Heart right ventricle (tissue), 16 donors: ENCODE results near the gene SLC13A4. TPM values are rescaled to one million over a fixed set of nuclear protein-coding genes. Genes with fewer than 3 reads are reported as not detected.

ENCODE experiments used
- ATAC-seq, 8 donors: fragments of 200-7000 bp; cut with Tn5 transposase; one replicate each; pipeline ENCODE4 v1.9.1; 2020; ENCODE audit warnings: mild to moderate bottlenecking in 8 of 8, moderate library complexity in 8 of 8, moderate number of reproducible peaks in 1 of 8
- DNase-seq, 2 donors: peaks; one replicate each; pipeline ENCODE4 v3.0.0-alpha.2; 2020
- H3K27ac ChIP-seq, 10 donors: fragments of 200-600 bp; sonication (generic) in 2 of 10; one replicate each; pipeline versions ENCODE4 v1.5.0 to v1.8.0; 2020 to 2022; ENCODE audit warnings: mild to moderate bottlenecking in 3 of 10
- H3K27me3 ChIP-seq, 7 donors: fragments of 200-600 bp; one replicate each; pipeline ENCODE4 v1.8.0; 2021 to 2022; ENCODE audit warnings: mild to moderate bottlenecking in 2 of 7
- H3K36me3 ChIP-seq, 9 donors: fragments of 200-600 bp; sonication (generic) in 1 of 9; one replicate each; pipeline versions ENCODE4 v1.5.0 to v1.8.0; 2020 to 2022; ENCODE audit warnings: mild to moderate bottlenecking in 2 of 9
- H3K4me1 ChIP-seq, 9 donors: fragments of 200-600 bp; sonication (generic) in 1 of 9; one replicate each; pipeline versions ENCODE4 v1.5.0 to v1.8.0; 2020 to 2022; ENCODE audit warnings: mild to moderate bottlenecking in 4 of 9
- H3K4me3 ChIP-seq, 10 donors: fragments of 200-600 bp; sonication (generic) in 2 of 10; one replicate each; pipeline versions ENCODE4 v1.5.0 to v1.8.0; 2020 to 2022; ENCODE audit warnings: mild to moderate bottlenecking in 7 of 10, moderate library complexity in 2 of 10
- H3K9me3 ChIP-seq, 11 donors: fragments of 200-600 bp in 10 of 11; sonication (generic) in 2 of 11; one replicate each; pipeline versions ENCODE4 v1.5.0 to v1.8.0; 2013 to 2022; ENCODE audit warnings: mild to moderate bottlenecking in 2 of 11, control low read depth in 1 of 11, moderate library complexity in 1 of 11
- WGBS, 2 donors: extraction: QIAGEN DNeasy Blood & Tissue Kit; methylation state at CpG; one replicate each; pipeline ENCODE4 v1.1.7; 2013; ENCODE audit warnings: inconsistent platforms in 1 of 2; 5-methylcytosine and 5-hydroxymethylcytosine counted together
- intact Hi-C, 10 donors: fragments of 100-400 bp; cut with DNase I; formaldehyde crosslinking; loops; one replicate each; pipeline versions ENCODE4 v1.11.1 to v1.14.2; 2022
- polyA plus RNA-seq, 2 donors: library from polyadenylated mRNA; stranded (reverse); fragments of 200-250 nt; gene quantifications; one replicate each; pipeline ENCODE4 v1.2.3, GENCODE V29; 2013
- total RNA-seq, 10 donors: library from RNA; stranded (reverse); fragmentation: NEBNext Ultra II Directional in 3 of 10; extraction: Animal tissue kit (Norgen Biotek cat#: 25700) in 3 of 10; gene quantifications; one replicate each; pipeline versions ENCODE4 v1.2.1 to v1.2.4, GENCODE V29; 2021 to 2023
- TF ChIP-seq, protein P1 (sequence below), 9 donors: fragments of 200-600 bp; sonication (generic) in 2 of 9; IDR thresholded peaks; one replicate each; pipeline versions ENCODE4 v1.5.0 to v1.8.0; 2021 to 2022; ENCODE audit warnings: antibody characterized with exemption in 9 of 9, mild to moderate bottlenecking in 5 of 9, moderate library complexity in 1 of 9
- donor health status: Arrhythmogenic right ventricular cardiomyopathy.
- donor health status: ischemic (EF 13 %, LVEDD 7.1; RV severe dilation, severe dysfunction).
- donor health status: healthy with polysubstance abuse.
- donor health status: DM: no; HTN: yes; CAD: no.
- donor health status: DM: no; HTN: no; CAD: no.
- donor health status: ischemic (EF 25% LVEDD 6.9; RV normal size, moderate dysfunction).
- donor health status: ischemic (EF 25% LVEDD 5.7; RV mildly dilated, moderate dysfunction).
- donor health status: healthy.
- donor health status: DM: yes; HTN: yes; CAD: no.
- donor health status: Ischemic cardiomyopathy.
- donor health status: ischemic (EF 35%, LVEDD 5.7; RV mildly dilated, moderate dysfunction).
- donor health status: nonischemic (EF 11% LVEDD 7.7; RV severe dilation, severe dysfunction).
- donor health status: DM: yes; HTN: yes; CAD: no.
- donor health status: PGD.
- donor health status: ischemic (EF 29% LVEDD 5.4; RV normal size, mild dysfunction).
- donor health status: nonischemic (EF 23%, LVEDD 6.1; RV moderate dilation, normal function).

Gene SLC13A4
- total and polyA plus RNA-seq, 12 donors, result 0.08 to 2.8 (median 0.56) TPM; not detected in 2

DNA sequence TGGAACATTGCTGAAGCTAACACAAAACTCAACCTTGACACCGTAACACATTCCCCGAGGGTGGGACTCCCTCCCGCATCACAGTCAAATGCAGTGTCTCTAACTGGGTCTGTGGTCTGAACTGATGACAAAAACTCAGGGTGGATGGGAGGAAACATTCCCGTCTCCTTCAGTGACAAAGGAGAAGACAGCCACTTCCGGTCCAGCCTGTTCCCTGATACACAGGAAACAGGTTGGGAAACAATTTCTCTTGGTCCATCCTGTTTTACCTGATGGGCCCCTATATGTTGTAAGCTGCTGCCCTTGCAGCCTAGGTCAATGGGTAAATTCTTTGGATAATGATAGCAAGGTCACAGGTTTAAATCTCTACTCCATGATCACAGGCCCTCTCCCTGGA, 20.4 kb downstream of the SLC13A4 start:
- TF ChIP-seq, protein P1, sequence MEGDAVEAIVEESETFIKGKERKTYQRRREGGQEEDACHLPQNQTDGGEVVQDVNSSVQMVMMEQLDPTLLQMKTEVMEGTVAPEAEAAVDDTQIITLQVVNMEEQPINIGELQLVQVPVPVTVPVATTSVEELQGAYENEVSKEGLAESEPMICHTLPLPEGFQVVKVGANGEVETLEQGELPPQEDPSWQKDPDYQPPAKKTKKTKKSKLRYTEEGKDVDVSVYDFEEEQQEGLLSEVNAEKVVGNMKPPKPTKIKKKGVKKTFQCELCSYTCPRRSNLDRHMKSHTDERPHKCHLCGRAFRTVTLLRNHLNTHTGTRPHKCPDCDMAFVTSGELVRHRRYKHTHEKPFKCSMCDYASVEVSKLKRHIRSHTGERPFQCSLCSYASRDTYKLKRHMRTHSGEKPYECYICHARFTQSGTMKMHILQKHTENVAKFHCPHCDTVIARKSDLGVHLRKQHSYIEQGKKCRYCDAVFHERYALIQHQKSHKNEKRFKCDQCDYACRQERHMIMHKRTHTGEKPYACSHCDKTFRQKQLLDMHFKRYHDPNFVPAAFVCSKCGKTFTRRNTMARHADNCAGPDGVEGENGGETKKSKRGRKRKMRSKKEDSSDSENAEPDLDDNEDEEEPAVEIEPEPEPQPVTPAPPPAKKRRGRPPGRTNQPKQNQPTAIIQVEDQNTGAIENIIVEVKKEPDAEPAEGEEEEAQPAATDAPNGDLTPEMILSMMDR (IDR thresholded peaks at IDR 0.05), result no peak
- no peak for DNase-seq
- ATAC-seq, result no peak

DNA sequence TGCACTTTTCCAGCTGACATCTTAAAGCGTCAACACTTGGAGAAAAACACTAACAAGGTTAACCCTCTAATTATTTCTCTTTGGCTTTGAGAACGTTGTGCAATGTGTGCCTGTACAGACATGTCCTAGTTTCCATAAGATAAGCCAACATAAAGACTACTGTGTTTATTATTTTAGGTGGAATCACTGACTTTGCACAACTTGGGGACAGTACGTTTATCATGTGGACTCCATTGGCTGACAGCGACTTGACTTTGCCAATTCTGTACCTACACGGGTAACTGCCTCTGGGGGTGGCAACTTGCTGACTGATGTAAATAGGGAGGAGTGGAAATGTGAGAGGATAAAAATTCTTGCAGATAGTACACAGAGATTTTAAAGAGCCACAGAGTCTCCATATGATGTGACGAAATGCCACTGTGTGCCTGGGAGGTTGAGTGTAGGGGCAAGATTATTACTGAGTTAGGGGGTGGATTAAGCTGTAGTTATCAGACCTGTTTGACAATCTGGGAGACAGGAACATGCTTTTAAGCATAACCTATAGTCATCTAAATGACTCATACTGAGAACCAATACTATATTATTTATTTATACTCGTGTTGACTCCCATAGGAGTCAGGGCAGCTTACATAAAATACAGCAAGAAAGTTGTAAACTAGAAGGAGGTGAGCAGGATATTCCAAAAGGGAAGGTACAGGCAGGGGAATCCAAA, 21.0 kb downstream of the SLC13A4 start:
- H3K9me3 ChIP-seq, result no peaks in the 10 kb centered on the region
- H3K27me3 ChIP-seq, result no peaks in the 10 kb centered on the region
- 67 to 68% methylated on average over 7 of the region's 7 CpGs for WGBS, 2 donors
- H3K36me3 ChIP-seq, result no peaks in the 10 kb centered on the region
- H3K4me1 ChIP-seq, result peaks cover 0 to 5% (median under 1%) of the 10 kb centered on the region in 9 donors
- intact Hi-C loops, result no loop called here
- no peak overlapping the region for H3K4me3 ChIP-seq
- TF ChIP-seq, protein P1 (IDR thresholded peaks at IDR 0.05), result no peak
- no peak for DNase-seq
- ATAC-seq, result no peak
- H3K27ac ChIP-seq, result no peak overlapping the region

More for the DNA sequence above, 20.4 kb downstream of the SLC13A4 start:
- H3K27ac ChIP-seq, result no peak overlapping the region
- intact Hi-C loops, result no loop called here
- H3K4me1 ChIP-seq, result peaks cover 0 to 11% (median 6%) of the 10 kb centered on the region in 9 donors
- H3K36me3 ChIP-seq, result no peaks in the 10 kb centered on the region
- H3K27me3 ChIP-seq, result no peaks in the 10 kb centered on the region
- 58 to 72% methylated on average over 5 of the region's 5 CpGs for WGBS, 2 donors
- no peak overlapping the region for H3K4me3 ChIP-seq
- H3K9me3 ChIP-seq, result no peaks in the 10 kb centered on the region

DNA sequence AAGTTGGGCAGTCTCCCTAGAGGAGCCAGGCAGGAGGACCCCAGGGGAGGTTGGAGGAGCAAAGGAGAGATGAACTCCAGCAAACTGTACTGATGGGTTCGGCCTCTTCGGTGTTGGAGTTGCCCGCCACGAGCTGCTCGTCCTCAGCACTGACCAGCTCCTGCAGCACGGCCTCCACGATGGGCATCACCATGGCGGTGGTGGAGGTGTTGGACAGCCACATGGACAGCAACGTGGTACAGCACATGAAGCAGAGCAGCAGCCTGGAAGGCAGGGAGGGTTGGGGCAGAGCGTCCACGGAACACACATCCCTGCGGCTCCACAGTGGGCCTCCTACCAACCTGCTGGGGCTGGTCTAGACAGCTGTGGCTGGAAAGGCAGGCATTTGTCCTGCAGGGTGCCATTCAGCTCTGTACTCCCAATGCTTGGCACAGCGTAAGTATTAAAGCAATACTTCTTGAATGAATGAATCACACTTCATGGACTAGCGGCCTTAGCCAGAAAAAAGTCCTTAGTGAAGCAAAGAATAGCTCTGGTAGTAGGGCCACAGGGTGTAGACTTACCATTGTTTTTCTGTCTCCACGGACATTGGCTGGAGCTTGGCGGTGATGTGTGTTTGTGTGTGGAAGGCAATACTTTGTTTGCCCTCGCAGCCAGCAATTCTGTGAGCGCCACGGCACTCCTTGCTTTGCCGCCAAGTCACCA, 21.8 kb downstream of the SLC13A4 start:
- TF ChIP-seq, protein P1 (IDR thresholded peaks at IDR 0.05), result no peak
- 90 to 92% methylated on average over 20 of the region's 20 CpGs for WGBS, 2 donors
- no peak overlapping the region for H3K27ac ChIP-seq
- no peaks in the 10 kb centered on the region for H3K4me1 ChIP-seq
- H3K9me3 ChIP-seq, result no peaks in the 10 kb centered on the region
- intact Hi-C loops, result no loop called here
- no peak overlapping the region for H3K4me3 ChIP-seq
- DNase-seq, result no peak
- H3K36me3 ChIP-seq, result no peaks in the 10 kb centered on the region
- no peaks in the 10 kb centered on the region for H3K27me3 ChIP-seq
- ATAC-seq, result peak in 1 of 8 donors; percentile 14

DNA sequence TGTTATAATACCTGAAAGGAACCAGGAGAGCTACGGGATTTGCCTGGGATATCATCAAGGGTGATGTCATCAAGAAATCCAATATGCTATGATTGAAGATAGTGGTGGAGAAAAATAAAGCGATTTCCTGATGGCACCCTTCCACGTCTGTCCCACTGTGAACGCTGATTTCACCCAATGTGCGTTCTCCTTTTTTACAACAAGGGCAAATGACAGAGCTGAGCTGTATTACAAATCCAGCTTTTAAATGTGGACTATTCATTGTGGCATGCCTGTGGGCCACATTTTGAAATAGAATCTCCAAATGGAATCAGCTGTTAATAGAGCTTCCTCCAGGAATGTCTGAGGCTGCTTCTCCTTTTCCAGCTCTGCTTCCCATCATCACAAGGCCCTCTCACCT, 23.3 kb downstream of the SLC13A4 start:
- no peaks in the 10 kb centered on the region for H3K4me1 ChIP-seq
- peaks cover 0 to 11% (median 0%) of the 10 kb centered on the region in 9 donors for H3K36me3 ChIP-seq
- intact Hi-C loops, result no loop called here
- no peak overlapping the region for H3K4me3 ChIP-seq
- no peaks in the 10 kb centered on the region for H3K27me3 ChIP-seq
- TF ChIP-seq, protein P1 (IDR thresholded peaks at IDR 0.05), result no peak
- no peaks in the 10 kb centered on the region for H3K9me3 ChIP-seq
- WGBS, 2 donors, result 68 to 82% methylated on average over 5 of the region's 5 CpGs
- DNase-seq (no peak), ATAC-seq (no peak)
- H3K27ac ChIP-seq, result no peak overlapping the region
